GM23338 (cell line): Measurements from ENCODE around the gene LARP7. TPM values are rescaled to one million over a fixed set of nuclear protein-coding genes. Genes with fewer than 3 reads are reported as not detected.
"Not testable (repeated sequence)": the region's sequence is repeated elsewhere in the genome, so short reads cannot be mapped to it uniquely, and the experiment has no call there.

Source experiments
- ATAC-seq: fragments of 200-7000 bp; cut with Tn5 transposase; 3 replicates; pipeline ENCODE4 v1.9.1; 2020
- DNase-seq: peaks from one replicate; pipeline ENCODE4 v3.0.0-alpha.2; 2015; ENCODE audit warnings: low spot score
- H2AFZ ChIP-seq: fragments of 200-600 bp; sonication (generic); 2 replicates; pipeline ENCODE4 v1.8.0; 2016; ENCODE audit warnings: antibody characterized with exemption, mild to moderate bottlenecking, moderate library complexity
- H3F3A ChIP-seq: fragments of 200-600 bp; sonication (generic); replicated peaks from 2 replicates; pipeline ENCODE4 v1.8.0; 2017; ENCODE audit warnings: antibody characterized with exemption, mixed run types, low read depth
- H3K27ac ChIP-seq: fragments of 200-600 bp; sonication (generic); 2 replicates; pipeline ENCODE4 v1.6.1; 2016; ENCODE audit warnings: low read depth
- H3K27me3 ChIP-seq: fragments of 200-600 bp; sonication (generic); 2 replicates; pipeline ENCODE4 v1.8.0; 2016; ENCODE audit warnings: mild to moderate bottlenecking, mixed run types, moderate library complexity; ENCODE audit not compliant: insufficient read depth
- H3K36me3 ChIP-seq: fragments of 200-600 bp; sonication (generic); 2 replicates; pipeline ENCODE4 v1.8.0; 2016; ENCODE audit warnings: mild to moderate bottlenecking; ENCODE audit not compliant: insufficient read depth
- H3K4me1 ChIP-seq: fragments of 200-600 bp; sonication (generic); 2 replicates; pipeline ENCODE4 v1.8.0; 2016; ENCODE audit warnings: mild to moderate bottlenecking, moderate library complexity; ENCODE audit not compliant: insufficient read depth
- H3K4me2 ChIP-seq: fragments of 200-600 bp; sonication (generic); 2 replicates; pipeline ENCODE4 v1.7.1; 2017; ENCODE audit warnings: mixed run types
- H3K4me3 ChIP-seq: fragments of 200-600 bp; sonication (generic); 2 replicates; pipeline ENCODE4 v1.6.1; 2016; ENCODE audit warnings: mixed run types
- H3K79me2 ChIP-seq: fragments of 200-600 bp; sonication (generic); replicated peaks from 2 replicates; pipeline ENCODE4 v1.8.0; 2017; ENCODE audit warnings: mild to moderate bottlenecking; ENCODE audit not compliant: insufficient read depth
- H3K9me2 ChIP-seq: fragments of 200-600 bp; sonication (generic); 2 replicates; pipeline ENCODE4 v1.8.0; 2017; ENCODE audit not compliant: insufficient read depth
- H4K20me1 ChIP-seq: fragments of 200-600 bp; sonication (generic); replicated peaks from 2 replicates; pipeline ENCODE4 v1.8.0; 2017; ENCODE audit warnings: mild to moderate bottlenecking; ENCODE audit not compliant: insufficient read depth
- H3K27ac Mint-ChIP-seq: 2 replicates; pipeline ENCODE4 v1.8.0; 2020; ENCODE audit warnings: inconsistent platforms, mild to moderate bottlenecking, moderate library complexity, mixed read lengths
- H3K27me3 Mint-ChIP-seq: 3 replicates; pipeline ENCODE4 v1.8.0; 2022; ENCODE audit warnings: low read depth, mild to moderate bottlenecking, moderate library complexity, mixed read lengths, inconsistent platforms; ENCODE audit not compliant: insufficient read depth, poor library complexity
- H3K36me3 Mint-ChIP-seq: 3 replicates; pipeline ENCODE4 v1.8.0; 2021; ENCODE audit warnings: low read depth, mild to moderate bottlenecking, inconsistent platforms, moderate library complexity, mixed read lengths
- H3K4me1 Mint-ChIP-seq: 3 replicates; pipeline ENCODE4 v1.8.0; 2020; ENCODE audit warnings: mild to moderate bottlenecking, inconsistent platforms, mixed read lengths
- H3K4me3 Mint-ChIP-seq: 3 replicates; pipeline ENCODE4 v1.8.0; 2021; ENCODE audit warnings: moderate library complexity, mild to moderate bottlenecking, inconsistent platforms, mixed read lengths
- H3K9me3 Mint-ChIP-seq: 3 replicates; pipeline ENCODE4 v1.8.0; 2020; ENCODE audit warnings: moderate library complexity, mild to moderate bottlenecking, inconsistent platforms, mixed read lengths
- CTCF ChIP-seq, 2 experiments: fragments of 200-600 bp in 1 of 2; sonication (generic) in 1 of 2; conservative IDR thresholded peaks; 2 replicates each; pipeline versions ENCODE4 v1.5.1 to v1.6.1; 2016 to 2017; ENCODE audit warnings: antibody characterized with exemption in 2 of 2, low read depth in 2 of 2, mild to moderate bottlenecking in 2 of 2, moderate library complexity in 1 of 2
- EZH2 ChIP-seq: fragments of 200-600 bp; sonication (generic); IDR thresholded peaks from one replicate; pipeline ENCODE4 v1.8.0; 2017; ENCODE audit warnings: antibody characterized with exemption, mild to moderate bottlenecking, low read depth; ENCODE audit not compliant: unreplicated experiment
- EZH2phosphoT487 ChIP-seq: fragments of 200-600 bp; sonication (generic); IDR thresholded peaks from one replicate; pipeline ENCODE4 v1.8.1; 2018; ENCODE audit warnings: antibody characterized with exemption; ENCODE audit not compliant: unreplicated experiment
- JUNB ChIP-seq: IDR thresholded peaks from one replicate; pipeline ENCODE4 v1.6.1; 2016; ENCODE audit warnings: antibody characterized with exemption; ENCODE audit not compliant: unreplicated experiment
- NANOG ChIP-seq: IDR thresholded peaks from 2 replicates; pipeline ENCODE4 v1.6.1; 2016; ENCODE audit warnings: antibody characterized with exemption, borderline replicate concordance
- STAT1 ChIP-seq: IDR thresholded peaks from one replicate; pipeline ENCODE4 v1.6.1; 2016; ENCODE audit warnings: antibody characterized with exemption; ENCODE audit not compliant: unreplicated experiment
- ZNF331 ChIP-seq: fragments of 250-450 bp; sonication (Bioruptor Pico); IDR thresholded peaks from 2 replicates; pipeline ENCODE4 v1.5.0; 2020; ENCODE audit warnings: low read depth, mild to moderate bottlenecking, moderate library complexity
- polyA plus RNA-seq: library from polyadenylated mRNA; unstranded; fragments of >200 nt; fragmentation: Nextera tagmentation; extraction: Ambion mirVana; gene quantifications from 2 replicates; pipeline ENCODE4 v1.2.1, GENCODE V29; 2016
- total RNA-seq: library from RNA; depleted of rRNA; stranded (reverse); fragments of >200 nt; shearing (Covaris generic); gene quantifications from 2 replicates; pipeline ENCODE4 v1.2.3, GENCODE V29; 2014

Gene LARP7
- total and polyA plus RNA-seq, 2 experiments from 2014 or later: 25.8 to 157 TPM

DNA sequence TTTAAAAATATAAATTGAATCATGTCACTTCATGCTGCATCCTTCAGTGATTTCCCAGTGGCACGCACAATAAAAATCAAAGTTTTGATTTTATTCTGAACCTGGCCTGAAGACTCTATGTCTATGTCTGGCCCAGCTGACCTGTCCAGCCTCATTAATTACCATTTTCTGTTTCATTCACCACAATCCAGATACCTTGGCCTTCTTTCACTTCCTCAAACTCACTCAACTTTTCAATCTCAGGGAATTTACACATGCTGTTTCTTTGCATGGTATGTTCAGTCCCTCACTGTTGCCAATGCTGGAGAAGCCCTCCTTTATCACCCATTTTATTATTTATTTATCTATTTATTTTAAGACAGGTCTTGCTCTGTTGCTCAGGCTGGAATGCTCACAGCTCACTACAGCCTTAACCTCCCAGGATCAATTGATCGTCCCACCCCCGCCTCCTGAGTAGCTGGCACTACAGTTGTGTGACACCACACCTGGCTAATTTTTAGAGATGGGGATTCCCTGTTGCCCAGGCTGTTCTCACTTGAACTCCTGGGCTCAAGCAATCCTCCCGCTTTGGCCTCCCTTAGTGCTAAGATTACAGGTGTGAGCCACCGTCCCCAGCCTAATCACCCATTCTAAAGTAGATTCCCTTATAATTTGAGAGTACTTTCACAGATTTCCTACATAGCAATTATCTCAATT, 43.4 kb upstream of the LARP7 start:
- Histone ChIP-seq H3K27ac (no peak overlapping the region), H4K20me1 (no peaks in the 10 kb centered on the region), H3K27me3 (no peaks in the 10 kb centered on the region), H3K4me3 (no peak overlapping the region), H2AFZ (no peak overlapping the region), H3K36me3 (no peaks in the 10 kb centered on the region; the same call in 1 of the 2 replicates), H3F3A (no peaks in the 10 kb centered on the region; the same call in 1 of the 2 replicates), H3K79me2 (no peaks in the 10 kb centered on the region), H3K4me1 (peaks cover 5% of the 10 kb centered on the region; the same call in 1 of the 2 replicates), H3K9me2 (no peaks in the 10 kb centered on the region), H3K4me2 (no peak overlapping the region)
- Mint-ChIP-seq H3K27me3 (peaks cover 6% of the 10 kb centered on the region), H3K27ac (no peak overlapping the region), H3K4me1 (peaks cover 3% of the 10 kb centered on the region; the same call in 1 of the 3 replicates), H3K9me3 (no peaks in the 10 kb centered on the region), H3K4me3 (no peak overlapping the region), H3K36me3 (peaks cover 22% of the 10 kb centered on the region)
- DNase-seq: no peak
- ATAC-seq: no peak
- TF ChIP-seq JUNB (no peak), NANOG (no peak)

- H3K4me1 ChIP-seq: peaks cover 5% of the 10 kb centered on the region; the same call in 1 of the 2 replicates
- no peak for TF ChIP-seq ZNF331 (CRISPR knock-in tag)
Observed at GRCh38 chr4:112594993-112595392, 42.0 kb upstream of the LARP7 start.

DNA sequence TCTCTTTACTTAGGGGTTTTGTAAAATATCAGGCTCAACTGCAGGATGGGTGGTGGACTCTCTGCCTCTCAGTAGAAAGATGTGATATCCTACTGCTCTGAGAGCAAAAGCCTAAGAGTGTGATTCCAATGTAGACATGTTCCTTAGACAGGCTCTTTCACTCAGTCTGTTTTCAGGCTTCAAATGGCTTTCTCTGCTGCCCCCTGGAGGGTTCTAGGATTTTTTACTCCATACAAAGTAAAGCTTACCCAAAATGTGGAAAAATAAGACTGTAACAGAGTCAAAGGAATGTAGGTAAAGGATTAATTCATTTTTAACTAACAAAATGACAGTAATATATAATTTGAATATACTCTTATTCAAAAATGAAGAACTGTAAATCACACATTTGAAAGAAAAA, 32.4 kb upstream of the LARP7 start:
- H3K4me3 ChIP-seq: no peak overlapping the region
- no peaks in the 10 kb centered on the region for H3K4me1 Mint-ChIP-seq
- no peaks in the 10 kb centered on the region for H3K27me3 ChIP-seq
- peaks cover 8% of the 10 kb centered on the region for H3K27me3 Mint-ChIP-seq
- no peak overlapping the region for H3K27ac ChIP-seq
- H2AFZ ChIP-seq: no peak overlapping the region
- peaks cover 35% of the 10 kb centered on the region for H3K36me3 Mint-ChIP-seq
- no peaks in the 10 kb centered on the region; the same call in 2 of the 3 replicates for H3K9me3 Mint-ChIP-seq
- H3K79me2 ChIP-seq: no peaks in the 10 kb centered on the region
- H3K4me2 ChIP-seq: no peak overlapping the region
- TF ChIP-seq NANOG: no peak
- no peak for TF ChIP-seq STAT1
- TF ChIP-seq EZH2: no peak
- peak; percentile 66 to 81 for TF ChIP-seq CTCF (conservative IDR thresholded peaks at IDR 0.05; ENCODE audit: low read depth in 2 of 2)
- no peak for TF ChIP-seq EZH2phosphoT487
- H4K20me1 ChIP-seq: no peaks in the 10 kb centered on the region
- H3K9me2 ChIP-seq: no peaks in the 10 kb centered on the region
- H3F3A ChIP-seq: 0 out of 2 replicates have a peak, but pooled peaks cover 3% of the 10 kb centered on the region
- peaks cover 26% of the 10 kb centered on the region for H3K36me3 ChIP-seq
- no peak overlapping the region for H3K4me3 Mint-ChIP-seq
- H3K4me1 ChIP-seq: no peaks in the 10 kb centered on the region
- H3K27ac Mint-ChIP-seq: 0 out of 2 replicates have a peak overlapping the region, but pooled peaks have one; percentile 50
- DNase-seq (peak; percentile 79), ATAC-seq (peak; percentile 81)

More at GRCh38 chr4:112594993-112595392, 42.0 kb upstream of the LARP7 start:
- no peak overlapping the region for H2AFZ ChIP-seq
- H3K4me3 ChIP-seq: no peak overlapping the region
- no peaks in the 10 kb centered on the region for H3K9me2 ChIP-seq
- H3K27me3 ChIP-seq: no peaks in the 10 kb centered on the region
- Mint-ChIP-seq H3K9me3 (no peaks in the 10 kb centered on the region), H3K36me3 (peaks cover 29% of the 10 kb centered on the region), H3K4me1 (peaks cover 3% of the 10 kb centered on the region; the same call in 1 of the 3 replicates), H3K27ac (no peak overlapping the region), H3K27me3 (peaks cover 8% of the 10 kb centered on the region), H3K4me3 (no peak overlapping the region)
- no peaks in the 10 kb centered on the region; the same call in 1 of the 2 replicates for H3F3A ChIP-seq
- no peak for ATAC-seq
- peaks cover 4% of the 10 kb centered on the region; the same call in 1 of the 2 replicates for H3K36me3 ChIP-seq
- H3K79me2 ChIP-seq: no peaks in the 10 kb centered on the region
- DNase-seq: no peak
- no peak overlapping the region for H3K4me2 ChIP-seq
- no peak overlapping the region for H3K27ac ChIP-seq
- no peaks in the 10 kb centered on the region for H4K20me1 ChIP-seq

GRCh38 chr4:112612814-112613213, 24.1 kb upstream of the LARP7 start:
- H3K4me1 Mint-ChIP-seq, H3K27me3 Mint-ChIP-seq, ATAC-seq, H3K4me3 ChIP-seq, H3K27ac Mint-ChIP-seq, H3K27ac ChIP-seq, DNase-seq, H2AFZ ChIP-seq, H3K9me2 ChIP-seq, H3K4me2 ChIP-seq, H4K20me1 ChIP-seq, H3K4me1 ChIP-seq, H3K79me2 ChIP-seq, H3K27me3 ChIP-seq, H3K9me3 Mint-ChIP-seq, H3F3A ChIP-seq, H3K4me3 Mint-ChIP-seq: not testable (repeated sequence)
- peaks cover 32% of the 10 kb centered on the region; the same call in 2 of the 3 replicates for H3K36me3 Mint-ChIP-seq
- H3K36me3 ChIP-seq: peaks cover 19% of the 10 kb centered on the region
